NCI-H2107 (cell line): ENCODE measurements around the gene AFTPH.

ENCODE experiments used
- DNase-seq: peaks from one replicate; lab custom pipeline; 2025; lab: John Stamatoyannopoulos, UW

The AFTPH gene

GRCh38 chr2:64587561-64587960 is 63.4 kb downstream of the AFTPH start:
- DNase-seq: no peak

- DNase-seq: no peak
These were observed 67.1 kb downstream of the AFTPH start for GRCh38 chr2:64591188-64591587.

GRCh38 chr2:64593035-64593655 is 69.0 kb downstream of the AFTPH start:
- DNase-seq: no peak

GRCh38 chr2:64594226-64594989 is 70.3 kb downstream of the AFTPH start:
- no peak for DNase-seq

- no peak for DNase-seq
These were observed 71.5 kb downstream of the AFTPH start for GRCh38 chr2:64595397-64596176.

- no peak for DNase-seq
These were observed 74.1 kb downstream of the AFTPH start for GRCh38 chr2:64598226-64598625.

- no peak for DNase-seq
These were observed 75.3 kb downstream of the AFTPH start for GRCh38 chr2:64599469-64599868.

GRCh38 chr2:64601034-64601754 is 77.1 kb downstream of the AFTPH start:
- DNase-seq: no peak

GRCh38 chr2:64601785-64602391 is 77.8 kb downstream of the AFTPH start:
- DNase-seq: no peak

GRCh38 chr2:64602436-64602835 is 78.3 kb downstream of the AFTPH start:
- DNase-seq: no peak

- no peak for DNase-seq
These were observed 80.0 kb downstream of the AFTPH start for GRCh38 chr2:64604155-64604554.

GRCh38 chr2:64605026-64605471 is 80.9 kb downstream of the AFTPH start:
- DNase-seq: no peak

- no peak for DNase-seq
These were observed 81.9 kb downstream of the AFTPH start for GRCh38 chr2:64605991-64606478.

- no peak for DNase-seq
These were observed 82.6 kb downstream of the AFTPH start for GRCh38 chr2:64606479-64607363.

- DNase-seq: no peak
These were observed 83.5 kb downstream of the AFTPH start for GRCh38 chr2:64607381-64608304.

- no peak for DNase-seq
These were observed 84.7 kb downstream of the AFTPH start for GRCh38 chr2:64608867-64609226.

GRCh38 chr2:64609227-64609941 is 85.3 kb downstream of the AFTPH start:
- no peak for DNase-seq

GRCh38 chr2:64609942-64610281 is 85.8 kb downstream of the AFTPH start:
- DNase-seq: no peak

GRCh38 chr2:64610316-64610855 is 86.3 kb downstream of the AFTPH start:
- DNase-seq: no peak
